Measurements from ENCODE around the gene CACNA2D1. TPM values are rescaled to one million over a fixed set of nuclear protein-coding genes. Genes with fewer than 3 reads are reported as not detected.

The CACNA2D1 gene
- total and polyA plus RNA-seq, 8 donors: 1.8 to 72.7 (median 5.7) TPM

- no peak for DNase-seq
- no peak overlapping the region for H3K27ac ChIP-seq
- WGBS, 5 donors: 54 to 95% (median 69%) methylated on average over 3 of the region's 3 CpGs
- H3K36me3 ChIP-seq: no peaks in the 10 kb centered on the region
- H3K27me3 ChIP-seq: no peaks in the 10 kb centered on the region
- intact Hi-C loops (cut with DNase I; ENCODE audit: low total_unique reads): no loop called here
- TF ChIP-seq POLR2A (IDR thresholded peaks at IDR 0.05): no peak
- TF ChIP-seq POLR2AphosphoS5 (IDR thresholded peaks at IDR 0.05): no peak
- TF ChIP-seq CTCF (IDR thresholded peaks at IDR 0.05): no peak
- no peak for TF ChIP-seq EP300 (IDR thresholded peaks at IDR 0.05)
- H3K4me3 ChIP-seq: no peak overlapping the region
- H3K9me3 ChIP-seq: peaks cover 0 to 6% (median 0%) of the 10 kb centered on the region in 4 donors
- H3K4me1 ChIP-seq: peaks cover 0 to under 1% (median 0%) of the 10 kb centered on the region in 4 donors
These were observed 541.0 kb downstream of the CACNA2D1 start for GRCh38 chr7:81902536-81902935.
